GM19240 (cell line): ENCODE measurements around the gene BUB1B.

Source experiments
- DNase-seq: peaks from one replicate; pipeline ENCODE4 v3.0.0; 2011; ENCODE audit warnings: low spot score; ENCODE audit not compliant: insufficient read length

BUB1B gene

GRCh38 chr15:40252438-40253166 is 91.7 kb downstream of the BUB1B start:
- DNase-seq: no peak

GRCh38 chr15:40253167-40253790 is 92.4 kb downstream of the BUB1B start:
- no peak for DNase-seq

- no peak for DNase-seq
Measured at GRCh38 chr15:40254452-40254851, 93.6 kb downstream of the BUB1B start.

GRCh38 chr15:40255033-40255432 is 94.2 kb downstream of the BUB1B start:
- DNase-seq: no peak

GRCh38 chr15:40256638-40257235 is 95.9 kb downstream of the BUB1B start:
- no peak for DNase-seq

GRCh38 chr15:40257656-40258450 is 97.0 kb downstream of the BUB1B start:
- no peak for DNase-seq

- DNase-seq: no peak
Measured at GRCh38 chr15:40258544-40258943, 97.7 kb downstream of the BUB1B start.

- DNase-seq: no peak
Measured at GRCh38 chr15:40259021-40259420, 98.2 kb downstream of the BUB1B start.

- no peak for DNase-seq
Measured at GRCh38 chr15:40263024-40263754, 102.3 kb downstream of the BUB1B start.

GRCh38 chr15:40264321-40265153 is 103.7 kb downstream of the BUB1B start:
- no peak for DNase-seq

- no peak for DNase-seq
Measured at GRCh38 chr15:40265355-40265754, 104.5 kb downstream of the BUB1B start.

GRCh38 chr15:40265875-40266274 is 105.0 kb downstream of the BUB1B start:
- DNase-seq: no peak

GRCh38 chr15:40266828-40267304 is 106.0 kb downstream of the BUB1B start:
- no peak for DNase-seq

- no peak for DNase-seq
Measured at GRCh38 chr15:40267670-40268069, 106.8 kb downstream of the BUB1B start.

- DNase-seq: no peak
Measured at GRCh38 chr15:40269604-40270003, 108.7 kb downstream of the BUB1B start.

GRCh38 chr15:40270246-40270995 is 109.6 kb downstream of the BUB1B start:
- DNase-seq: no peak
